Sigmoid colon (tissue), 4 donors: Measurements from ENCODE around the gene HTT-AS.

Source experiments
- EP300 ChIP-seq, 4 donors: sonication (generic); formaldehyde crosslinking; IDR thresholded peaks; one replicate each; pipeline ENCODE4 v1.6.1; 2017; ENCODE audit warnings: antibody characterized with exemption in 4 of 4
- POLR2A ChIP-seq, 2 donors: fragments of 450-650 bp; IDR thresholded peaks; one replicate each; pipeline ENCODE4 v1.6.1; 2016; ENCODE audit warnings: antibody characterized with exemption in 2 of 2, mild to moderate bottlenecking in 2 of 2, moderate library complexity in 2 of 2
- POLR2AphosphoS5 ChIP-seq, 4 donors: sonication (generic); formaldehyde crosslinking; IDR thresholded peaks; one replicate each; pipeline ENCODE4 v1.6.1; 2017; ENCODE audit warnings: antibody characterized with exemption in 4 of 4
- TF ChIP-seq, protein P1 (sequence below), 4 experiments: fragments of 450-650 bp in 3 of 4; fragments of 200-600 bp in 1 of 4; IDR thresholded peaks; one replicate each; pipeline ENCODE4 v1.5.1; 2016 to 2019; ENCODE audit warnings: antibody characterized with exemption in 4 of 4, mild to moderate bottlenecking in 3 of 4, moderate library complexity in 2 of 4

DNA sequence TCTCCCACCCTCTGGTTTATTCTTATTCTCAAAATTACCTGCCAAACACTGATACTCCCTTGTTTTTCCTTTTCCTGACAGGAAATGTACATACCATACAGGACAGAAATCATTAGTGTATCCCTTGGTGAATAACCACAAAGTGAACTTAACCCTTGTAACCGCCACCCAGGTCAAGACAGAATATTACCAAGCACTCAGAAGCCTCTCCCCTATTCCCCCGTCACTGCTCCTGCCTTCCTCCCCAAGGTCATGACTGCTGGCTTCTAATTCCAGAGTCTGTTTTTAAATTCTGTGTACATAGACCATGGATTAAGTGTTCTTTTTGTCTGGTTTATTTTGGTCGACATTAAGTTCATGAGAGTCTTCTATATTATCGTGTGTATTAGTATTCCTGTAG, 37.9 kb upstream of the HTT-AS start:
- no peak for TF ChIP-seq POLR2AphosphoS5 (IDR thresholded peaks at IDR 0.05)
- TF ChIP-seq, protein P1, sequence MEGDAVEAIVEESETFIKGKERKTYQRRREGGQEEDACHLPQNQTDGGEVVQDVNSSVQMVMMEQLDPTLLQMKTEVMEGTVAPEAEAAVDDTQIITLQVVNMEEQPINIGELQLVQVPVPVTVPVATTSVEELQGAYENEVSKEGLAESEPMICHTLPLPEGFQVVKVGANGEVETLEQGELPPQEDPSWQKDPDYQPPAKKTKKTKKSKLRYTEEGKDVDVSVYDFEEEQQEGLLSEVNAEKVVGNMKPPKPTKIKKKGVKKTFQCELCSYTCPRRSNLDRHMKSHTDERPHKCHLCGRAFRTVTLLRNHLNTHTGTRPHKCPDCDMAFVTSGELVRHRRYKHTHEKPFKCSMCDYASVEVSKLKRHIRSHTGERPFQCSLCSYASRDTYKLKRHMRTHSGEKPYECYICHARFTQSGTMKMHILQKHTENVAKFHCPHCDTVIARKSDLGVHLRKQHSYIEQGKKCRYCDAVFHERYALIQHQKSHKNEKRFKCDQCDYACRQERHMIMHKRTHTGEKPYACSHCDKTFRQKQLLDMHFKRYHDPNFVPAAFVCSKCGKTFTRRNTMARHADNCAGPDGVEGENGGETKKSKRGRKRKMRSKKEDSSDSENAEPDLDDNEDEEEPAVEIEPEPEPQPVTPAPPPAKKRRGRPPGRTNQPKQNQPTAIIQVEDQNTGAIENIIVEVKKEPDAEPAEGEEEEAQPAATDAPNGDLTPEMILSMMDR (IDR thresholded peaks at IDR 0.05): no peak
- TF ChIP-seq EP300 (IDR thresholded peaks at IDR 0.05): no peak
- TF ChIP-seq POLR2A (IDR thresholded peaks at IDR 0.05): no peak
